NCI-H1694 treated with DMSO at 0.1 percent for 48 hours (cell line): Measurements from ENCODE around the gene RTN4RL1.

Experiments used
- DNase-seq: peaks from one replicate; lab custom pipeline; 2025; lab: John Stamatoyannopoulos, UW

The RTN4RL1 gene

GRCh38 chr17:2047590-2047989, 22.5 kb upstream of the RTN4RL1 start:
- DNase-seq = no peak

GRCh38 chr17:2044263-2044894, 19.2 kb upstream of the RTN4RL1 start:
- DNase-seq = no peak

- DNase-seq = no peak
Measured at GRCh38 chr17:2043785-2044184, 18.7 kb upstream of the RTN4RL1 start.

- DNase-seq = no peak
Measured at GRCh38 chr17:2042933-2043332, 17.8 kb upstream of the RTN4RL1 start.

GRCh38 chr17:2042390-2042847, 17.3 kb upstream of the RTN4RL1 start:
- DNase-seq = peak; percentile 23

GRCh38 chr17:2041561-2042389, 16.6 kb upstream of the RTN4RL1 start, which contains the start of gene OVCA2:
OVCA2 (plus strand) TSS chr17:2042022; CDS start chr17:2042048, 26 bp downstream.
- DNase-seq = peak; percentile 88

- peak; percentile 35 for DNase-seq
Measured at GRCh38 chr17:2040942-2041560, 15.9 kb upstream of the RTN4RL1 start.

GRCh38 chr17:2040219-2040827, 15.2 kb upstream of the RTN4RL1 start:
- DNase-seq = no peak

GRCh38 chr17:2037155-2037554, 12.0 kb upstream of the RTN4RL1 start:
- no peak for DNase-seq

GRCh38 chr17:2035541-2036488, 10.7 kb upstream of the RTN4RL1 start:
- no peak for DNase-seq

- no peak for DNase-seq
Measured at GRCh38 chr17:2034806-2035540, 9.8 kb upstream of the RTN4RL1 start.

GRCh38 chr17:2034157-2034556, 9.0 kb upstream of the RTN4RL1 start:
- peak; percentile 31 for DNase-seq

GRCh38 chr17:2033153-2033552, 8.0 kb upstream of the RTN4RL1 start:
- DNase-seq = no peak

- no peak for DNase-seq
Measured at GRCh38 chr17:2030779-2031163, 5.6 kb upstream of the RTN4RL1 start.

GRCh38 chr17:2029911-2030778, 5.0 kb upstream of the RTN4RL1 start, which contains the start of gene DPH1:
DPH1 (plus strand) TSS chr17:2030153; CDS start chr17:2030170, 17 bp downstream.
- DNase-seq = peak; percentile 83

- no peak for DNase-seq
Measured at GRCh38 chr17:2028737-2029136, 3.6 kb upstream of the RTN4RL1 start.

GRCh38 chr17:2028234-2028614, 3.1 kb upstream of the RTN4RL1 start:
- no peak for DNase-seq

GRCh38 chr17:2027528-2028233, 2.5 kb upstream of the RTN4RL1 start:
- DNase-seq = no peak
